KMS-11 (cell line): ENCODE measurements around the gene KCNE4.

Experiments
- H2AFZ ChIP-seq: fragments of 200-600 bp; sonication (generic); 2 replicates; pipeline ENCODE4 v1.6.1; 2016; ENCODE audit warnings: antibody characterized with exemption, mixed run types, low read depth
- H3K27ac ChIP-seq: fragments of 200-600 bp; sonication (generic); 2 replicates; pipeline ENCODE4 v1.6.1; 2016; ENCODE audit warnings: mild to moderate bottlenecking, mixed run types
- H3K27me3 ChIP-seq: fragments of 200-600 bp; sonication (generic); 2 replicates; pipeline ENCODE4 v1.6.1; 2017; ENCODE audit warnings: mild to moderate bottlenecking, low read depth, mixed run types, moderate library complexity; ENCODE audit not compliant: insufficient read depth
- H3K36me3 ChIP-seq: fragments of 200-600 bp; sonication (generic); 2 replicates; pipeline ENCODE4 v1.6.1; 2017; ENCODE audit warnings: mild to moderate bottlenecking, mixed run types; ENCODE audit not compliant: insufficient read depth
- H3K4me1 ChIP-seq: fragments of 200-600 bp; sonication (generic); 2 replicates; pipeline ENCODE4 v1.6.1; 2016; ENCODE audit warnings: mild to moderate bottlenecking, low read depth, mixed run types; ENCODE audit not compliant: poor library complexity, severe bottlenecking
- H3K4me2 ChIP-seq: fragments of 200-600 bp; sonication (generic); 2 replicates; pipeline ENCODE4 v1.7.0; 2016; ENCODE audit warnings: mild to moderate bottlenecking, mixed run types
- H3K4me3 ChIP-seq: fragments of 200-600 bp; sonication (generic); IDR thresholded peaks from 2 replicates; pipeline ENCODE4 v1.6.1; 2017; ENCODE audit warnings: low read depth, low read length, mixed read lengths; ENCODE audit not compliant: insufficient read depth
- H3K79me2 ChIP-seq: fragments of 200-600 bp; sonication (generic); 2 replicates; pipeline ENCODE4 v1.6.1; 2016; ENCODE audit warnings: low read depth, mixed run types; ENCODE audit not compliant: insufficient read depth
- H3K9ac ChIP-seq: fragments of 200-600 bp; sonication (generic); 2 replicates; pipeline ENCODE4 v1.6.1; 2016; ENCODE audit warnings: mild to moderate bottlenecking, mixed run types
- H4K20me1 ChIP-seq: fragments of 200-600 bp; sonication (generic); 2 replicates; pipeline ENCODE4 v1.6.1; 2016; ENCODE audit warnings: mild to moderate bottlenecking, mixed run types; ENCODE audit not compliant: insufficient read depth
- CTCF ChIP-seq: fragments of 200-600 bp; sonication (generic); conservative IDR thresholded peaks from 2 replicates; pipeline ENCODE4 v1.6.1; 2017; ENCODE audit warnings: low read depth, mild to moderate bottlenecking, antibody characterized with exemption, low read length, moderate library complexity, mixed read lengths

The KCNE4 gene

GRCh38 chr2:223036790-223037444, 15.1 kb upstream of the KCNE4 start:
- Histone ChIP-seq H3K27me3 (no peaks in the 10 kb centered on the region), H3K79me2 (no peaks in the 10 kb centered on the region), H2AFZ (no peak overlapping the region), H4K20me1 (no peaks in the 10 kb centered on the region), H3K9ac (no peak overlapping the region), H3K4me2 (no peak overlapping the region), H3K36me3 (no peaks in the 10 kb centered on the region), H3K4me3 (no peak overlapping the region), H3K4me1 (no peaks in the 10 kb centered on the region), H3K27ac (no peak overlapping the region)
- no peak for TF ChIP-seq CTCF

GRCh38 chr2:223037445-223037800, 14.6 kb upstream of the KCNE4 start:
- no peak overlapping the region for H3K4me2 ChIP-seq
- no peaks in the 10 kb centered on the region for H3K36me3 ChIP-seq
- H3K79me2 ChIP-seq = no peaks in the 10 kb centered on the region
- TF ChIP-seq CTCF = no peak
- H3K27ac ChIP-seq = no peak overlapping the region
- H3K27me3 ChIP-seq = no peaks in the 10 kb centered on the region
- H2AFZ ChIP-seq = no peak overlapping the region
- H4K20me1 ChIP-seq = no peaks in the 10 kb centered on the region
- H3K9ac ChIP-seq = no peak overlapping the region
- no peak overlapping the region for H3K4me3 ChIP-seq
- H3K4me1 ChIP-seq = no peaks in the 10 kb centered on the region

GRCh38 chr2:223039618-223040017, 12.4 kb upstream of the KCNE4 start:
- Histone ChIP-seq H2AFZ (no peak overlapping the region), H4K20me1 (no peaks in the 10 kb centered on the region)

GRCh38 chr2:223040527-223040926, 11.5 kb upstream of the KCNE4 start:
- Histone ChIP-seq H4K20me1 (no peaks in the 10 kb centered on the region), H3K36me3 (no peaks in the 10 kb centered on the region), H3K27me3 (no peaks in the 10 kb centered on the region), H3K27ac (no peak overlapping the region), H3K4me2 (no peak overlapping the region), H2AFZ (no peak overlapping the region), H3K9ac (no peak overlapping the region), H3K79me2 (no peaks in the 10 kb centered on the region), H3K4me3 (no peak overlapping the region), H3K4me1 (no peaks in the 10 kb centered on the region)
- TF ChIP-seq CTCF = no peak

More at GRCh38 chr2:223039618-223040017, 12.4 kb upstream of the KCNE4 start:
- H3K9ac ChIP-seq = no peak overlapping the region
- no peak overlapping the region for H3K27ac ChIP-seq
- no peak overlapping the region for H3K4me3 ChIP-seq
- no peak for TF ChIP-seq CTCF
- H3K36me3 ChIP-seq = no peaks in the 10 kb centered on the region
- H3K79me2 ChIP-seq = no peaks in the 10 kb centered on the region
- no peaks in the 10 kb centered on the region for H3K4me1 ChIP-seq
- no peak overlapping the region for H3K4me2 ChIP-seq
- no peaks in the 10 kb centered on the region for H3K27me3 ChIP-seq
